ENCODE measurements around the gene PIP5KL1.
A peak's percentile ranks its signal among the peaks of the same experiment; 100 is the strongest.

DNA sequence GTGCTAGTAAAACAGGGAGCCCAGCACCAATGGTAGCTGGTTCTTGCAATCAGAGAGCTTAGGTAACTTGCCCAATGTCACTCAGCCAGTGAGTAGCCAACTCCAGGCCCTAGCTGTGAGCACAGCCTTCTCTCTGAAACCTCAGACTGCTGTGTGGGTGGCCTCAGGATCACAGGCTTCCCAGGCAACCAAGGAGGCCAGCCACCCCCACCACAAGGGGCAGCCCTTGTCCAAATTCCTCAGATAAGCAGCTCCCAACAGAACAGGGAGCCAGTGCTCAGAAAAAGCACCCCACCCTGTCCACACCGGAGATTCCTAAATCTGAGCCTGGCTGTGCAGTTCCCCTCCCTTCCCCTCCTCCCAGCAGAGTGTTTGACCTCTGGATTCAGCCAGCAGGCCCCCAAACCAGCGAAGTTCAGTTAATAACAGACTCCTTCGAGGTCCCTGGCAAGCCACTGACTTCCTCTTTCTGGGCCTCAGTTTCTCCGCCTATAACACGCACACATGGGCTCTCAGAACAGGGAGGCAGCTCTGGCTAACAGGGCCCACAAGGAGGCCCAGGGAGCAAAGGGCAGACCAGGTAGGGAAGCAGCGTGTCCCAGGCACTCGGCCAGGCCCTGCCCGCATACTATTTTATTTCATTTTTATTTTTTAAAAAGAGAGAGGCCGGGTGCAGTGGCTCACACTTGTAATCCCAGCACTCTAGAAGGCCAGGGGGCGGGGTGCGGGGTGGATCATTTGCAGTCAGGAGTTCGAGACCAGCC, 47.5 kb upstream of the PIP5KL1 start:
- TF ChIP-seq, protein P1, sequence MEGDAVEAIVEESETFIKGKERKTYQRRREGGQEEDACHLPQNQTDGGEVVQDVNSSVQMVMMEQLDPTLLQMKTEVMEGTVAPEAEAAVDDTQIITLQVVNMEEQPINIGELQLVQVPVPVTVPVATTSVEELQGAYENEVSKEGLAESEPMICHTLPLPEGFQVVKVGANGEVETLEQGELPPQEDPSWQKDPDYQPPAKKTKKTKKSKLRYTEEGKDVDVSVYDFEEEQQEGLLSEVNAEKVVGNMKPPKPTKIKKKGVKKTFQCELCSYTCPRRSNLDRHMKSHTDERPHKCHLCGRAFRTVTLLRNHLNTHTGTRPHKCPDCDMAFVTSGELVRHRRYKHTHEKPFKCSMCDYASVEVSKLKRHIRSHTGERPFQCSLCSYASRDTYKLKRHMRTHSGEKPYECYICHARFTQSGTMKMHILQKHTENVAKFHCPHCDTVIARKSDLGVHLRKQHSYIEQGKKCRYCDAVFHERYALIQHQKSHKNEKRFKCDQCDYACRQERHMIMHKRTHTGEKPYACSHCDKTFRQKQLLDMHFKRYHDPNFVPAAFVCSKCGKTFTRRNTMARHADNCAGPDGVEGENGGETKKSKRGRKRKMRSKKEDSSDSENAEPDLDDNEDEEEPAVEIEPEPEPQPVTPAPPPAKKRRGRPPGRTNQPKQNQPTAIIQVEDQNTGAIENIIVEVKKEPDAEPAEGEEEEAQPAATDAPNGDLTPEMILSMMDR (conservative IDR thresholded peaks at IDR 0.05; ENCODE audit: low read length): 0 out of 2 replicates have a peak, but pooled peaks have one; percentile 25
- TF ChIP-seq EZH2phosphoT487 (IDR thresholded peaks at IDR 0.05; ENCODE audit: borderline replicate concordance, low read depth, low read length): no peak

Measured in OCI-LY7 (cell line).